WERI-Rb-1 (cell line): Measurements from ENCODE around the gene CCM2.

Experiments
- DNase-seq: peaks from one replicate; pipeline ENCODE4 v3.0.0-alpha.2; 2020
- H3K27ac ChIP-seq: fragments of 250-450 bp; sonication (Bioruptor Pico); 2 replicates; pipeline ENCODE4 v1.5.1; 2020; ENCODE audit warnings: mild to moderate bottlenecking, moderate library complexity
- H3K27me3 ChIP-seq: fragments of 250-450 bp; sonication (Bioruptor Pico); 2 replicates; pipeline ENCODE4 v1.5.1; 2021; ENCODE audit warnings: mild to moderate bottlenecking, low read depth, moderate library complexity; ENCODE audit not compliant: insufficient read depth, severe bottlenecking
- H3K36me3 ChIP-seq: fragments of 250-450 bp; sonication (Bioruptor Pico); 2 replicates; pipeline ENCODE4 v1.5.1; 2020; ENCODE audit warnings: mild to moderate bottlenecking, moderate library complexity
- H3K4me3 ChIP-seq: 2 replicates; pipeline ENCODE4 v1.5.1; 2011; ENCODE audit warnings: low read depth, mild to moderate bottlenecking, control low read depth, low read length
- H3K9me3 ChIP-seq: fragments of 250-450 bp; sonication (Bioruptor Pico); 2 replicates; pipeline ENCODE4 v1.5.1; 2021; ENCODE audit warnings: mild to moderate bottlenecking, moderate library complexity; ENCODE audit not compliant: severe bottlenecking
- TF ChIP-seq, protein P1 (sequence below): IDR thresholded peaks from 2 replicates; pipeline ENCODE4 v1.5.1; 2011; ENCODE audit warnings: low read depth, mild to moderate bottlenecking, control low read depth, inconsistent platforms, low read length

Gene CCM2

DNA sequence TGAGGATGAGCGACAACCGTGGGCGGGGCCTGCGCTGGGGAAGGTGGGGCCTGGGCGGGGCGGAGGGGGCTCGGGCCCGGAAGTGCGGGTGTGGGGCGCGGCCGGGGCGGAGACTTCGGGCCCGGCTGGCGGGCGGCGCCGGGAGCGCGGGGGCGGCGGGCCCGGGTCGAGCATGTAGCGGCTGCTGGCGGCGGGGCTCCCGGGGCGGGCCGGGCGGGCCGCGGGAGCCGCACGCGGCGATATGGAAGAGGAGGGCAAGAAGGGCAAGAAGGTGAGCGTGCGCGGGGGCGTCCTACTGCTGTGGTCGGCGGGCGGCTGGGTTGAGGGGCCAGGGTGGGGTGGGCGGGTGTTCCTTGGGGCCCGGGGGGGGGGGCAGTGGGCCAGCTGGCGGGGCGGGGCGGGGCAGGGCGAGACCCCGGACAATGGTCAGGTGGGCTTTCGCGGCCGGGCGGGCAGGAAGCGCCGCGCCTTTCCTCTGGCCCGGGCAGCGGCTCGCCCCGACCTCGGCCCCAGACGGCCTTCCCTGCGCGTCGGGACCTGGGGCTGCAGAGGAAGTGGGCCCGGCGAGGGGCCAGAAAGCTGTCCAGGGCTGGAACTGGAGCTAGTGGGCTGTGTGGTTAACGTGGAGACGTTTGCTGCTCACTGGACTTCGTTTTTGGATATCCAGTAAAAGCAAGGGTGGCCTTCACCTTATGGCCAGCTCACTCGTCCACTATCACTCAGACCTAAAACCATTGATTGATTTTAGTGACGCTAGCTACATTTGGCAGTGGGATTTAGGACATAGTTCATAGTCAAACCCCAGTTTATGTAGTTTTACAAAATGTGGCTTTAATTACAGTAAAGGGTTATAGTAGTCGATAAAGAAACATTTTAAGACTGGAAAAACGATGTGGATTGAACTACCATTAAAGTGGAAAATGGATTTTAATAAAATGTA, at the start of gene CCM2:
Gene CCM2, plus strand, starts transcription at position 109 of the 940 bp plus-strand sequence. Its CDS starts 133 bp downstream, at position 242.
- Histone ChIP-seq H3K36me3 (peaks cover 8% of the 10 kb centered on the region), H3K27me3 (no peaks in the 10 kb centered on the region), H3K27ac (peak within 1 kb of the TSS; percentile 97), H3K9me3 (no peaks in the 10 kb centered on the region), H3K4me3 (peak within 1 kb of the TSS; percentile 91)
- no peak for DNase-seq
- TF ChIP-seq, protein P1, sequence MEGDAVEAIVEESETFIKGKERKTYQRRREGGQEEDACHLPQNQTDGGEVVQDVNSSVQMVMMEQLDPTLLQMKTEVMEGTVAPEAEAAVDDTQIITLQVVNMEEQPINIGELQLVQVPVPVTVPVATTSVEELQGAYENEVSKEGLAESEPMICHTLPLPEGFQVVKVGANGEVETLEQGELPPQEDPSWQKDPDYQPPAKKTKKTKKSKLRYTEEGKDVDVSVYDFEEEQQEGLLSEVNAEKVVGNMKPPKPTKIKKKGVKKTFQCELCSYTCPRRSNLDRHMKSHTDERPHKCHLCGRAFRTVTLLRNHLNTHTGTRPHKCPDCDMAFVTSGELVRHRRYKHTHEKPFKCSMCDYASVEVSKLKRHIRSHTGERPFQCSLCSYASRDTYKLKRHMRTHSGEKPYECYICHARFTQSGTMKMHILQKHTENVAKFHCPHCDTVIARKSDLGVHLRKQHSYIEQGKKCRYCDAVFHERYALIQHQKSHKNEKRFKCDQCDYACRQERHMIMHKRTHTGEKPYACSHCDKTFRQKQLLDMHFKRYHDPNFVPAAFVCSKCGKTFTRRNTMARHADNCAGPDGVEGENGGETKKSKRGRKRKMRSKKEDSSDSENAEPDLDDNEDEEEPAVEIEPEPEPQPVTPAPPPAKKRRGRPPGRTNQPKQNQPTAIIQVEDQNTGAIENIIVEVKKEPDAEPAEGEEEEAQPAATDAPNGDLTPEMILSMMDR, result no peak

GRCh38 chr7:44953156-44953555, 46.8 kb upstream of the CCM2 start:
- H3K36me3 ChIP-seq, result no peaks in the 10 kb centered on the region
- TF ChIP-seq, protein P1, result no peak
- no peaks in the 10 kb centered on the region for H3K27me3 ChIP-seq
- no peaks in the 10 kb centered on the region for H3K9me3 ChIP-seq
- H3K27ac ChIP-seq, result no peak overlapping the region
- no peak overlapping the region for H3K4me3 ChIP-seq
- DNase-seq, result no peak

GRCh38 chr7:44955733-44956132, 44.3 kb upstream of the CCM2 start:
- H3K4me3 ChIP-seq, result no peak overlapping the region
- peak overlapping the region; percentile 75 for H3K27ac ChIP-seq
- H3K27me3 ChIP-seq, result no peaks in the 10 kb centered on the region
- no peak for DNase-seq
- no peaks in the 10 kb centered on the region for H3K9me3 ChIP-seq
- no peaks in the 10 kb centered on the region for H3K36me3 ChIP-seq
- TF ChIP-seq, protein P1, result no peak

DNA sequence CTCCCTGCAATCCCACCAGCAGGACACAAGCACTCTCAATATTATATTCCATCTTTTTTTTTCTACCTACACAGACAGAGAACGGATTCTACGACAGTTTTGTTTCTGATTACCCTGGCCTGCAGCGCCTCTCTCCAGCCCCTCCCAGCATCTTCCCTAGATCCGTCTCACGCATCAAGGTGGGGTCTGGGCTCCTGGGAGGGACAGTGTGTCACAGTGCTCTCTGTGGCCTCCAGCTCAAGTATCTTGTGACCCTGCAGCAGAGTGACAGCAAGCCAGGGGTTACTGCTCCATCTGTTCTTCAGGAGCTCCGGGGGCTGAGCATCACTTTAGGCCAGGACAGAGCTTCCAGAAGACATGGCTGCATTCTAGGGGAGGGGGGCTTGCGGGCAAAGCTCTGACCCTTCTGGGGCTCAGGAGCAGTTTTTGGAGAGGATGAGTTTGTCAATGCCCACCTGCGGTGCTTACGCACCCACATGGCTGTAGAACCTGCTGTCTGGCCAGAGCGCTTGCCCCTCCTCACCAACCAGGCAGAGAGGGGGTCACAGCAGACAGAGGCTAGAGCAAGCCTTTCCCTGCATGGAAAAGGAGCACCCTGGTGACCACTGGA, 43.7 kb upstream of the CCM2 start:
- peak overlapping the region; percentile 75 for H3K27ac ChIP-seq
- no peaks in the 10 kb centered on the region for H3K9me3 ChIP-seq
- no peak overlapping the region for H3K4me3 ChIP-seq
- H3K27me3 ChIP-seq, result no peaks in the 10 kb centered on the region
- H3K36me3 ChIP-seq, result no peaks in the 10 kb centered on the region
- TF ChIP-seq, protein P1, result no peak
- no peak for DNase-seq

DNA sequence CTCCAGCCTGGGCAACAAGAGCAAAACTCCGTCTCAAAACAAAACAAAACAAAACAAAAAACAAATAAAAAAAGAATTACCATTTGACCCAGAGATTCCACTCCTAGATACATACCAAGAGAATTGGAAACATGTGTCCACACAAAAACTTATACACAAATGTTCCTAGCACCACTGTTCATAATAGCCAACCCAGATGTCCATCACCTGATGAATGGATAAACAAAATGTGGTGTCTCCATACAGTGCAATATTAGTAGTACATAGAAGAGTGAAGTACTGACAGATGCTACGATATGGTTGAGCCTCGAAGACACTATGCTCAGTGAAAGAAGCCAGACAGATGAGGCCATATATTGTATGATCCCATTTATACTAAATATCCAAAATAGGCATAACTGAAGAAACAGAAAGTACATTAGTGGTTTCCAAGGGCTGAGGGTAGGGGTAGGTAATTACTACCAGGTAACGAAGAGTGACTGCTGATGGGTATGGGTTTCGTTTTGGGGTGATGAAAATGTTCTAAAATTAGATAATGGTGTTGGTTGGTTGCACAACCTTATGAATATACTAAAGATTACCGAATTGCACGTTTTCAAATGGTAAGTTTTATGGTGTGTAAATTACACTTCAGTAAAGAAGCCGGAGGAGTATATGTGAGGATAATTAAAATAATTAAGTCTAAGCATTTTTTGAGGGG, 41.2 kb upstream of the CCM2 start:
- Histone ChIP-seq H3K27me3 (no peaks in the 10 kb centered on the region), H3K4me3 (no peak overlapping the region), H3K36me3 (no peaks in the 10 kb centered on the region), H3K27ac (no peak overlapping the region), H3K9me3 (no peaks in the 10 kb centered on the region)
- TF ChIP-seq, protein P1, result no peak
- DNase-seq, result no peak
